ENCODE data around the gene TP53RK. TPM values are rescaled to one million over a fixed set of nuclear protein-coding genes. Genes with fewer than 3 reads are reported as not detected.

TP53RK gene
- total RNA-seq (2022; extraction: Qiagen RNA extraction; ENCODE audit: low read depth), result 13.0 to 14.4 TPM (median 13.6 TPM) in 5 replicates

GRCh38 chr20:46689082-46689753 is at the start of gene TP53RK:
TP53RK (minus strand) TSS chr20:46689444; CDS start chr20:46689414, 30 bp downstream.

GRCh38 chr20:46709459-46710152 is 20.4 kb upstream of the TP53RK start, which contains the start of gene SLC2A10:
SLC2A10 (plus strand) TSS chr20:46709649; CDS start chr20:46709737, 88 bp downstream.

GRCh38 chr20:46651091-46651962 is 37.9 kb downstream of the TP53RK start, which contains the start of gene SLC13A3:
SLC13A3 (minus strand) TSS chr20:46651459; CDS start chr20:46651421, 38 bp downstream.

Other genes starting within 250 kb of the TP53RK start
- not detected in 5 replicates for gene ZNF334, start 175.9 kb downstream of the TP53RK start, total RNA-seq (2022; extraction: Qiagen RNA extraction; ENCODE audit: low read depth)
- not detected in 5 replicates for gene OCSTAMP, start 138.8 kb downstream of the TP53RK start, total RNA-seq (2022; extraction: Qiagen RNA extraction; ENCODE audit: low read depth)
- gene SLC13A3, start 38.0 kb downstream of the TP53RK start, total RNA-seq (2022; extraction: Qiagen RNA extraction; ENCODE audit: low read depth), result 0.03 to 0.13 TPM (median 0.06 TPM) in 3 of 5 replicates, not detected in the others
- not detected in 5 replicates for gene SLC2A10, start 20.2 kb upstream of the TP53RK start, total RNA-seq (2022; extraction: Qiagen RNA extraction; ENCODE audit: low read depth)
- 2.2 to 3.0 TPM (median 2.9 TPM) in 5 replicates for gene EYA2, start 205.4 kb upstream of the TP53RK start, total RNA-seq (2022; extraction: Qiagen RNA extraction; ENCODE audit: low read depth)

Measured in A549 treated with RU486 at 1 μM for 4 hours (cell line).